SHP77 (cell line): ENCODE measurements around the gene IPO8.
"Not testable (repeated sequence)": the region's sequence is repeated elsewhere in the genome, so short reads cannot be mapped to it uniquely, and the experiment has no call there.

ENCODE experiments used
- DNase-seq, 2 experiments: peaks; one replicate each; lab custom pipeline; 2025; lab: John Stamatoyannopoulos, UW

The IPO8 gene

GRCh38 chr12:30687265-30687986, 8.2 kb downstream of the IPO8 start:
- no peak for DNase-seq

GRCh38 chr12:30679241-30679640, 16.4 kb downstream of the IPO8 start:
- DNase-seq: no peak

- no peak for DNase-seq
Measured at GRCh38 chr12:30678221-30678620, 17.4 kb downstream of the IPO8 start.

GRCh38 chr12:30661210-30661609, 34.5 kb downstream of the IPO8 start:
- DNase-seq: no peak

GRCh38 chr12:30652034-30652696, 43.5 kb downstream of the IPO8 start:
- no peak for DNase-seq

GRCh38 chr12:30646821-30647220, 48.8 kb downstream of the IPO8 start:
- no peak for DNase-seq

- DNase-seq: no peak
Measured at GRCh38 chr12:30643366-30643765, 52.3 kb downstream of the IPO8 start.

GRCh38 chr12:30640392-30640791, 55.3 kb downstream of the IPO8 start:
- DNase-seq: no peak

GRCh38 chr12:30635385-30635784, 60.3 kb downstream of the IPO8 start:
- DNase-seq: no peak

GRCh38 chr12:30631740-30632139, 63.9 kb downstream of the IPO8 start:
- no peak for DNase-seq

GRCh38 chr12:30630979-30631285, 64.7 kb downstream of the IPO8 start:
- DNase-seq: no peak

- no peak for DNase-seq
Measured at GRCh38 chr12:30630076-30630978, 65.3 kb downstream of the IPO8 start.

- no peak for DNase-seq
Measured at GRCh38 chr12:30626847-30627246, 68.8 kb downstream of the IPO8 start.

- peak in 1 of 2 experiments; percentile 15 for DNase-seq
Measured at GRCh38 chr12:30624009-30624408, 71.7 kb downstream of the IPO8 start.

GRCh38 chr12:30622509-30622908, 73.2 kb downstream of the IPO8 start:
- DNase-seq: no peak

GRCh38 chr12:30621663-30622241, 73.9 kb downstream of the IPO8 start:
- not testable (repeated sequence) for DNase-seq

GRCh38 chr12:30617346-30618016, 78.2 kb downstream of the IPO8 start:
- no peak for DNase-seq

- no peak for DNase-seq
Measured at GRCh38 chr12:30614031-30614430, 81.6 kb downstream of the IPO8 start.

GRCh38 chr12:30613119-30613830, 82.4 kb downstream of the IPO8 start:
- no peak for DNase-seq

- DNase-seq: no peak
Measured at GRCh38 chr12:30610718-30611117, 85.0 kb downstream of the IPO8 start.

- DNase-seq: not testable (repeated sequence)
Measured at GRCh38 chr12:30609819-30610218, 85.8 kb downstream of the IPO8 start.
